Natural killer cell (primary cell): ENCODE results near the gene SIX5. TPM values are rescaled to one million over a fixed set of nuclear protein-coding genes. Genes with fewer than 3 reads are reported as not detected.

ENCODE experiments used
- ATAC-seq, 3 donors: fragments of 150-1000 bp in 2 of 3; fragments of 200-7000 bp in 1 of 3; cut with Tn5 transposase; 1 replicate in 1 of 3; 2 replicates in 2 of 3; pipeline ENCODE4 v1.10.0; 2021; ENCODE audit warnings: mild to moderate bottlenecking in 2 of 3, moderate library complexity in 2 of 3
- DNase-seq, 2 donors: peaks; one replicate each; pipeline versions ENCODE4 v3.0.0 to v3.0.0-alpha.2; 2013 to 2021; ENCODE audit warnings: mixed read lengths in 1 of 2
- H3K27ac ChIP-seq: one replicate; pipeline ENCODE4 v1.5.1; 2013; ENCODE audit warnings: mild to moderate bottlenecking, low read length
- H3K27me3 ChIP-seq: one replicate; pipeline ENCODE4 v1.6.1; 2013; ENCODE audit warnings: low read length; ENCODE audit not compliant: control insufficient read depth, insufficient read depth
- H3K36me3 ChIP-seq: one replicate; pipeline ENCODE4 v1.6.1; 2013; ENCODE audit warnings: low read length; ENCODE audit not compliant: control insufficient read depth, insufficient read depth
- H3K4me1 ChIP-seq: one replicate; pipeline ENCODE4 v1.6.1; 2013; ENCODE audit warnings: low read length; ENCODE audit not compliant: control insufficient read depth, insufficient read depth
- H3K4me3 ChIP-seq: one replicate; pipeline ENCODE4 v1.5.1; 2013; ENCODE audit warnings: low read length
- H3K9me3 ChIP-seq: one replicate; pipeline ENCODE4 v1.6.1; 2013; ENCODE audit warnings: low read length; ENCODE audit not compliant: control insufficient read depth, insufficient read depth
- H3K27ac Mint-ChIP-seq, 2 donors: one replicate each; pipeline ENCODE4 v1.8.0; 2022; ENCODE audit warnings: mild to moderate bottlenecking in 2 of 2, mixed read lengths in 2 of 2, moderate library complexity in 1 of 2
- H3K27me3 Mint-ChIP-seq, 2 donors: one replicate each; pipeline ENCODE4 v1.8.0; 2022; ENCODE audit warnings: low read depth in 2 of 2, mixed read lengths in 2 of 2
- H3K36me3 Mint-ChIP-seq: one replicate; pipeline ENCODE4 v1.8.0; 2022; ENCODE audit warnings: mixed read lengths
- H3K4me1 Mint-ChIP-seq, 2 donors: one replicate each; pipeline ENCODE4 v1.8.0; 2022; ENCODE audit warnings: mixed read lengths in 2 of 2
- H3K4me3 Mint-ChIP-seq: one replicate; pipeline ENCODE4 v1.8.0; 2022; ENCODE audit warnings: mild to moderate bottlenecking, moderate library complexity, mixed read lengths
- H3K9me3 Mint-ChIP-seq, 2 donors: one replicate each; pipeline ENCODE4 v1.8.0; 2022; ENCODE audit warnings: mixed read lengths in 2 of 2
- CTCF ChIP-seq: fragments of 200-600 bp; IDR thresholded peaks from one replicate; pipeline ENCODE4 v1.8.0; 2022; ENCODE audit warnings: antibody characterized with exemption
- WGBS: methylation state at CpG from one replicate; pipeline ENCODE4 v1.1.7; 2013; ENCODE audit warnings: missing lambda C conversion rate; ENCODE audit not compliant: insufficient coverage; 5-methylcytosine and 5-hydroxymethylcytosine counted together
- intact Hi-C: fragments of 100-400 bp; cut with micrococcal nuclease; formaldehyde crosslinking; loops from one replicate; pipeline ENCODE4 v1.14.2; 2022
- total RNA-seq, 4 donors: library from RNA; stranded (reverse); fragments of 120-200 nt in 1 of 4; gene quantifications; one replicate each; pipeline versions ENCODE4 v1.2.3 to v1.2.4, GENCODE V29; 2013 to 2022

SIX5 gene
- total RNA-seq, 3 donors from 2014 or later (not counting 1 experiment from before 2014, with no cell fraction given), result 2.1 to 3.3 (median 3.1) TPM

GRCh38 chr19:45778010-45778661 is 9.1 kb upstream of the SIX5 start:
- Mint-ChIP-seq H3K27ac (no peak overlapping the region), H3K9me3 (no peaks in the 10 kb centered on the region), H3K36me3 (no peaks in the 10 kb centered on the region), H3K4me1 (peaks cover 21 to 28% of the 10 kb centered on the region in 2 donors), H3K27me3 (peaks cover 9 to 12% of the 10 kb centered on the region in 2 donors), H3K4me3 (no peak overlapping the region)
- intact Hi-C loops, result loop anchor here (10.0 kb wide), 2 partner anchors 87 to 237 kb away; partner anchors contain the start of genes FOXA3 and SYMPK
- WGBS, result 96% methylated on average over 28 of the region's 28 CpGs
- ATAC-seq (no peak), DNase-seq (no peak)
- TF ChIP-seq CTCF, result no peak
- Histone ChIP-seq H3K9me3 (no peaks in the 10 kb centered on the region), H3K36me3 (no peaks in the 10 kb centered on the region), H3K4me3 (no peak overlapping the region), H3K4me1 (peaks cover 23% of the 10 kb centered on the region), H3K27ac (no peak overlapping the region), H3K27me3 (peaks cover 18% of the 10 kb centered on the region)

- Histone ChIP-seq H3K4me1 (peaks cover 23% of the 10 kb centered on the region), H3K27ac (no peak overlapping the region), H3K4me3 (no peak overlapping the region), H3K27me3 (peaks cover 18% of the 10 kb centered on the region), H3K36me3 (no peaks in the 10 kb centered on the region), H3K9me3 (no peaks in the 10 kb centered on the region)
- H3K4me1 Mint-ChIP-seq, result peaks cover 21 to 29% of the 10 kb centered on the region in 2 donors
- no peak overlapping the region for H3K4me3 Mint-ChIP-seq
- no peaks in the 10 kb centered on the region for H3K9me3 Mint-ChIP-seq
- DNase-seq (no peak), ATAC-seq (no peak)
- WGBS, result 96% methylated on average over 34 of the region's 34 CpGs
- no peak for TF ChIP-seq CTCF
- no peak overlapping the region for H3K27ac Mint-ChIP-seq
- peaks cover 9 to 12% of the 10 kb centered on the region in 2 donors for H3K27me3 Mint-ChIP-seq
- intact Hi-C loops, result loop anchor here (10.0 kb wide), 2 partner anchors 87 to 237 kb away; partner anchors contain the start of genes FOXA3 and SYMPK
- no peaks in the 10 kb centered on the region for H3K36me3 Mint-ChIP-seq
Measured at GRCh38 chr19:45777395-45777961, 8.4 kb upstream of the SIX5 start.

- intact Hi-C loops, result loop anchor here (10.0 kb wide), 2 partner anchors 90 to 240 kb away; partner anchors contain the start of genes FOXA3 and SYMPK
- TF ChIP-seq CTCF, result no peak
Measured at GRCh38 chr19:45774765-45775164, 5.7 kb upstream of the SIX5 start.

More at GRCh38 chr19:45774765-45775164, 5.7 kb upstream of the SIX5 start:
- Histone ChIP-seq H3K27me3 (peaks cover 11% of the 10 kb centered on the region), H3K36me3 (no peaks in the 10 kb centered on the region), H3K4me3 (no peak overlapping the region), H3K27ac (no peak overlapping the region), H3K4me1 (peaks cover 31% of the 10 kb centered on the region), H3K9me3 (no peaks in the 10 kb centered on the region)
- ATAC-seq, result no peak
- Mint-ChIP-seq H3K36me3 (no peaks in the 10 kb centered on the region), H3K27me3 (peaks cover 9% of the 10 kb centered on the region in 2 donors), H3K4me3 (no peak overlapping the region), H3K9me3 (no peaks in the 10 kb centered on the region), H3K4me1 (peaks cover 20 to 31% of the 10 kb centered on the region in 2 donors), H3K27ac (no peak overlapping the region)
- DNase-seq, result no peak
- 91% methylated on average over 9 of the region's 9 CpGs for WGBS
